Suprapubic skin (tissue), 4 donors: Measurements from ENCODE around the gene TSHZ2. TPM values are rescaled to one million over a fixed set of nuclear protein-coding genes. Genes with fewer than 3 reads are reported as not detected.

Source experiments
- DNase-seq, 2 donors: peaks; one replicate each; pipeline ENCODE4 v3.0.0-alpha.2; 2019; ENCODE audit warnings: low spot score in 2 of 2
- H3K27ac ChIP-seq: fragments of 200-600 bp; sonication (generic); one replicate; pipeline ENCODE4 v1.5.1; 2019
- H3K27me3 ChIP-seq: fragments of 200-600 bp; sonication (generic); one replicate; pipeline ENCODE4 v1.5.1; 2019
- H3K36me3 ChIP-seq: fragments of 200-600 bp; sonication (generic); one replicate; pipeline ENCODE4 v1.5.1; 2019
- H3K4me1 ChIP-seq: fragments of 200-600 bp; sonication (generic); one replicate; pipeline ENCODE4 v1.5.1; 2019
- H3K4me3 ChIP-seq: fragments of 200-600 bp; sonication (generic); one replicate; pipeline ENCODE4 v1.5.1; 2019; ENCODE audit warnings: mild to moderate bottlenecking
- H3K9me3 ChIP-seq: fragments of 200-600 bp; sonication (generic); one replicate; pipeline ENCODE4 v1.5.1; 2019
- CTCF ChIP-seq, 2 donors: fragments of 200-600 bp in 1 of 2; fragments of 450-650 bp in 1 of 2; sonication (generic) in 1 of 2; IDR thresholded peaks; one replicate each; pipeline ENCODE4 v1.5.1; 2016 to 2019; ENCODE audit warnings: antibody characterized with exemption in 2 of 2, mild to moderate bottlenecking in 1 of 2, moderate library complexity in 1 of 2
- EP300 ChIP-seq: sonication (generic); formaldehyde crosslinking; IDR thresholded peaks from one replicate; pipeline ENCODE4 v1.6.1; 2017; ENCODE audit warnings: antibody characterized with exemption
- POLR2A ChIP-seq, 2 donors: fragments of 450-650 bp; IDR thresholded peaks; one replicate each; pipeline ENCODE4 v1.6.1; 2017; ENCODE audit warnings: antibody characterized with exemption in 2 of 2, mild to moderate bottlenecking in 2 of 2, moderate library complexity in 2 of 2
- POLR2AphosphoS5 ChIP-seq, 3 donors: sonication (generic); formaldehyde crosslinking; IDR thresholded peaks; one replicate each; pipeline ENCODE4 v1.6.1; 2017; ENCODE audit warnings: antibody characterized with exemption in 3 of 3
- WGBS: methylation state at CpG from one replicate; pipeline ENCODE4 v1.1.5; 2018; 5-methylcytosine and 5-hydroxymethylcytosine counted together
- total RNA-seq, 4 donors: library from RNA; depleted of rRNA; stranded (reverse); fragments of >200 nt; gene quantifications; one replicate each; pipeline ENCODE4 v1.1.0, GENCODE V29; 2016

Gene TSHZ2
- total RNA-seq, 4 donors from 2014 or later, result 10.2 to 24.7 (median 19.2) TPM

- Histone ChIP-seq H3K4me1 (peaks cover 3% of the 10 kb centered on the region), H3K4me3 (no peak overlapping the region), H3K9me3 (no peaks in the 10 kb centered on the region), H3K27me3 (no peaks in the 10 kb centered on the region), H3K27ac (no peak overlapping the region), H3K36me3 (no peaks in the 10 kb centered on the region)
- no peak for DNase-seq
- WGBS, result 85% methylated on average over 6 of the region's 6 CpGs
- TF ChIP-seq POLR2A (IDR thresholded peaks at IDR 0.05), result no peak
- no peak for TF ChIP-seq CTCF (IDR thresholded peaks at IDR 0.05)
- no peak for TF ChIP-seq POLR2AphosphoS5 (IDR thresholded peaks at IDR 0.05)
- TF ChIP-seq EP300, result no peak
Observed at GRCh38 chr20:52996658-52997057, 24.5 kb downstream of the TSHZ2 start.

GRCh38 chr20:52998268-52998667 lies 26.1 kb downstream of the TSHZ2 start:
- Histone ChIP-seq H3K36me3 (no peaks in the 10 kb centered on the region), H3K9me3 (no peaks in the 10 kb centered on the region), H3K27ac (no peak overlapping the region), H3K4me3 (no peak overlapping the region), H3K4me1 (peaks cover 7% of the 10 kb centered on the region), H3K27me3 (no peaks in the 10 kb centered on the region)
- DNase-seq, result no peak
- WGBS, result over 99% methylated on average over 6 of the region's 6 CpGs
- TF ChIP-seq EP300 (no peak), POLR2A (IDR thresholded peaks at IDR 0.05) (no peak), POLR2AphosphoS5 (IDR thresholded peaks at IDR 0.05) (no peak), CTCF (IDR thresholded peaks at IDR 0.05) (no peak)

GRCh38 chr20:52999040-52999439 lies 26.9 kb downstream of the TSHZ2 start:
- no peaks in the 10 kb centered on the region for H3K27me3 ChIP-seq
- TF ChIP-seq CTCF (IDR thresholded peaks at IDR 0.05) (no peak), POLR2AphosphoS5 (IDR thresholded peaks at IDR 0.05) (no peak), POLR2A (IDR thresholded peaks at IDR 0.05) (no peak), EP300 (no peak)
- peaks cover 7% of the 10 kb centered on the region for H3K4me1 ChIP-seq
- no peak overlapping the region for H3K27ac ChIP-seq
- H3K4me3 ChIP-seq, result no peak overlapping the region
- no peak for DNase-seq
- H3K36me3 ChIP-seq, result no peaks in the 10 kb centered on the region
- WGBS, result 88% methylated on average over 2 of the region's 2 CpGs
- no peaks in the 10 kb centered on the region for H3K9me3 ChIP-seq

GRCh38 chr20:53001498-53002301 lies 29.5 kb downstream of the TSHZ2 start:
- 65% methylated on average over 9 of the region's 9 CpGs for WGBS
- H3K36me3 ChIP-seq, result no peaks in the 10 kb centered on the region
- H3K27ac ChIP-seq, result no peak overlapping the region
- H3K4me3 ChIP-seq, result no peak overlapping the region
- TF ChIP-seq EP300 (no peak), POLR2A (IDR thresholded peaks at IDR 0.05) (no peak), POLR2AphosphoS5 (IDR thresholded peaks at IDR 0.05) (no peak), CTCF (IDR thresholded peaks at IDR 0.05) (no peak)
- H3K9me3 ChIP-seq, result no peaks in the 10 kb centered on the region
- no peak for DNase-seq
- peaks cover 7% of the 10 kb centered on the region for H3K4me1 ChIP-seq
- H3K27me3 ChIP-seq, result no peaks in the 10 kb centered on the region

GRCh38 chr20:53002786-53003185 lies 30.6 kb downstream of the TSHZ2 start:
- no peaks in the 10 kb centered on the region for H3K36me3 ChIP-seq
- peaks cover 7% of the 10 kb centered on the region for H3K4me1 ChIP-seq
- no peaks in the 10 kb centered on the region for H3K9me3 ChIP-seq
- no peaks in the 10 kb centered on the region for H3K27me3 ChIP-seq
- 92% methylated on average over 5 of the region's 5 CpGs for WGBS
- TF ChIP-seq POLR2A (IDR thresholded peaks at IDR 0.05) (no peak), CTCF (IDR thresholded peaks at IDR 0.05) (no peak), POLR2AphosphoS5 (IDR thresholded peaks at IDR 0.05) (no peak)
- no peak for DNase-seq
- H3K4me3 ChIP-seq, result no peak overlapping the region
- H3K27ac ChIP-seq, result no peak overlapping the region
